Pulmonary artery endothelial cell (primary cell): Measurements from ENCODE around the gene WDR76. TPM values are rescaled to one million over a fixed set of nuclear protein-coding genes. Genes with fewer than 3 reads are reported as not detected.

Experiments
- DNase-seq: peaks from one replicate; pipeline ENCODE4 v3.0.0-alpha.2; 2011; ENCODE audit warnings: low read depth, low spot score
- total RNA-seq: library from RNA; depleted of rRNA; stranded (reverse); fragments of >200 nt; gene quantifications from 2 replicates; pipeline ENCODE4 v1.2.3, GENCODE V29; 2014

Gene WDR76
- total RNA-seq, 1 donor from 2014 or later = 18.1 TPM

DNA sequence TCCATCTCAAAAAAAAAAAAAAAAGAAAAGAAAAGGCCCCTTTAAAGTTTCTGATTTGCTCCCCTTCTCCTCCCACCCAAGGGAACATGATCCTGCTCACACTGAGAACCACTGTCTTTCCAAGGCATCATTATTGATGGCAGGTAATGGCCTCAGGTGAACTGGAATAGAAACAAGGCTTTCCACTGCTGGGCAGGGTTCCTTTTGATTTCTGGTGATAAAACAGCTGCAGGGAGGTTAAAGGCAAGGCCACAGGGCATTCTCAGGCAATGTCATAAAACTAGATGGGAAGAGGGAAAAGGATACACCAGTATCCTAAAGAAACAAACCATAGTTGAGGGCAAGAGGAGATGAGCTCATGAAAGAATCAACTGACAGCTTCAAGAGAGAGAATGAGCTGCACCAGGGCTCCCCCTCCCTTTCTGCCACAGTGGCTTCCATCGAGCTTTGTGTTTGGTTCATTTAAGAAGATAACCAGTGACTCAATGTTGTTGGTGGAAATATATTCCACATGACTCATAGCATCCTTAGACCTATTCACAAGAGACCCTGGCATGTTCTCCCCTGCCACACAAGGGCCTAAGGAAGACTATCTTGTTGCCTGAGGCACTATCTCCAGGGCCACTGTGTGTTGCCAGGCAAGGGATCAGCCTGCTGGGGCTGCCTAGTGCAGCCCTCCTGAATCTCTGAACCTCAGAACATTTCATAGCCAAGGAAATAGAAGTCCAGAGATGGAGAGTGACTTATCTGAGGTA lies 86.4 kb downstream of the WDR76 start:
- DNase-seq = peak; percentile 98

DNA sequence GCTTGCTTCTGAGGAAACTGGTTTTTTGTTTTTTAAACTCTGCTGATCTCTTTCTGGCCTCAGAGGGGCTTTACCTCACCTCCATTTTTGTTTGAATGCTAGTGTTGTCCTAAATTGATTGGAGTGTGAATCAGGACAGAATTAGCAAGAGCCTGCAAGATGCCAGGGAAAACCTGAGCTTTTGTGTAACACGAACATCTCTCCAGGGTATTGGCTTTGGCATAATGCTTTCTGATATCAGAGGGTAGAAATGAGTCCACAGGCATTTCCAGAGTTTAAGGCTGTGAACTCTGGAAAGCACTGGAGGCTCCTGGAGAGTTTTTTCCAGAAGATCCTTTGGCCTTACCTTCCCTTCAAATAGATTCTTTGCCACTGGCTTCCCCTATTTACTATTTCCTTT lies 87.1 kb downstream of the WDR76 start:
- DNase-seq = no peak

- no peak for DNase-seq
Measured at GRCh38 chr15:43915631-43916325, 89.0 kb downstream of the WDR76 start.

GRCh38 chr15:43916326-43916660 lies 89.5 kb downstream of the WDR76 start:
- DNase-seq = no peak

Other genes starting within 250 kb of the WDR76 start
- 13.8 and 35.5 TPM in 2 replicates for gene PPIP5K1, start 236.8 kb upstream of the WDR76 start, total RNA-seq
- gene CKMT1B, start 233.0 kb upstream of the WDR76 start, total RNA-seq = not detected in 2 replicates
- gene STRC, start 208.2 kb upstream of the WDR76 start, total RNA-seq = under 0.01 TPM in 2 replicates
- 0.33 and 1.0 TPM in 2 replicates for gene CATSPER2, start 178.2 kb upstream of the WDR76 start, total RNA-seq
- gene CKMT1A, start 133.1 kb upstream of the WDR76 start, total RNA-seq = not detected in 2 replicates
- gene PDIA3, start 80.6 kb upstream of the WDR76 start, total RNA-seq = 166 and 578 TPM in 2 replicates
- 2.0 and 2.8 TPM in 2 replicates for gene ELL3, start 50.0 kb upstream of the WDR76 start, total RNA-seq
- gene SERF2, start 34.7 kb upstream of the WDR76 start, total RNA-seq = 243 and 369 TPM in 2 replicates
- not detected in 2 replicates for gene SERINC4, start 26.8 kb upstream of the WDR76 start, total RNA-seq
- 7.6 and 10.3 TPM in 2 replicates for gene HYPK, start 26.4 kb upstream of the WDR76 start, total RNA-seq
- gene MFAP1, start 2.3 kb upstream of the WDR76 start, total RNA-seq = 24.2 and 38.4 TPM in 2 replicates